GM21576 (cell line): ENCODE results near the gene GOLT1A.
"Not testable (repeated sequence)": the region's sequence is repeated elsewhere in the genome, so short reads cannot be mapped to it uniquely, and the experiment has no call there.

Experiments used
- ATAC-seq: cut with Tn5 transposase; IDR thresholded peaks from one replicate; pipeline ENCODE4 v1.9.1; 2021; ENCODE audit warnings: mild to moderate bottlenecking, moderate library complexity; ENCODE audit not compliant: unreplicated experiment

The GOLT1A gene

GRCh38 chr1:204249736-204250427 lies 36.1 kb upstream of the GOLT1A start:
- no peak for ATAC-seq

- ATAC-seq, result no peak
Measured at GRCh38 chr1:204248954-204249353, 35.2 kb upstream of the GOLT1A start.

GRCh38 chr1:204246876-204247275 lies 33.1 kb upstream of the GOLT1A start:
- ATAC-seq, result no peak

- ATAC-seq, result no peak
Measured at GRCh38 chr1:204242920-204243319, 29.1 kb upstream of the GOLT1A start.

GRCh38 chr1:204241914-204242313 lies 28.1 kb upstream of the GOLT1A start:
- no peak for ATAC-seq

- ATAC-seq, result no peak
Measured at GRCh38 chr1:204241050-204241449, 27.3 kb upstream of the GOLT1A start.

- no peak for ATAC-seq
Measured at GRCh38 chr1:204240233-204240632, 26.4 kb upstream of the GOLT1A start.

GRCh38 chr1:204239401-204239800 lies 25.6 kb upstream of the GOLT1A start:
- not testable (repeated sequence) for ATAC-seq

GRCh38 chr1:204238520-204238919 lies 24.7 kb upstream of the GOLT1A start:
- ATAC-seq, result not testable (repeated sequence)

- ATAC-seq, result not testable (repeated sequence)
Measured at GRCh38 chr1:204237515-204237914, 23.7 kb upstream of the GOLT1A start.

- ATAC-seq, result no peak
Measured at GRCh38 chr1:204232526-204232925, 18.7 kb upstream of the GOLT1A start.

GRCh38 chr1:204230211-204230610 lies 16.4 kb upstream of the GOLT1A start:
- no peak for ATAC-seq

GRCh38 chr1:204228896-204229295 lies 15.1 kb upstream of the GOLT1A start:
- no peak for ATAC-seq

GRCh38 chr1:204227996-204228785 lies 14.4 kb upstream of the GOLT1A start:
- no peak for ATAC-seq

- no peak for ATAC-seq
Measured at GRCh38 chr1:204227351-204227750, 13.6 kb upstream of the GOLT1A start.

GRCh38 chr1:204225841-204226735 lies 12.3 kb upstream of the GOLT1A start:
- ATAC-seq, result no peak

- no peak for ATAC-seq
Measured at GRCh38 chr1:204224655-204225054, 10.9 kb upstream of the GOLT1A start.

GRCh38 chr1:204223129-204223860 lies 9.5 kb upstream of the GOLT1A start:
- no peak for ATAC-seq

- ATAC-seq, result no peak
Measured at GRCh38 chr1:204222764-204223055, 8.9 kb upstream of the GOLT1A start.

GRCh38 chr1:204222006-204222763 lies 8.4 kb upstream of the GOLT1A start:
- ATAC-seq, result no peak
